ENCODE measurements around the gene OOSP3. TPM values are rescaled to one million over a fixed set of nuclear protein-coding genes. Genes with fewer than 3 reads are reported as not detected.

The OOSP3 gene
- total and polyA plus RNA-seq, 12 donors = not detected

DNA sequence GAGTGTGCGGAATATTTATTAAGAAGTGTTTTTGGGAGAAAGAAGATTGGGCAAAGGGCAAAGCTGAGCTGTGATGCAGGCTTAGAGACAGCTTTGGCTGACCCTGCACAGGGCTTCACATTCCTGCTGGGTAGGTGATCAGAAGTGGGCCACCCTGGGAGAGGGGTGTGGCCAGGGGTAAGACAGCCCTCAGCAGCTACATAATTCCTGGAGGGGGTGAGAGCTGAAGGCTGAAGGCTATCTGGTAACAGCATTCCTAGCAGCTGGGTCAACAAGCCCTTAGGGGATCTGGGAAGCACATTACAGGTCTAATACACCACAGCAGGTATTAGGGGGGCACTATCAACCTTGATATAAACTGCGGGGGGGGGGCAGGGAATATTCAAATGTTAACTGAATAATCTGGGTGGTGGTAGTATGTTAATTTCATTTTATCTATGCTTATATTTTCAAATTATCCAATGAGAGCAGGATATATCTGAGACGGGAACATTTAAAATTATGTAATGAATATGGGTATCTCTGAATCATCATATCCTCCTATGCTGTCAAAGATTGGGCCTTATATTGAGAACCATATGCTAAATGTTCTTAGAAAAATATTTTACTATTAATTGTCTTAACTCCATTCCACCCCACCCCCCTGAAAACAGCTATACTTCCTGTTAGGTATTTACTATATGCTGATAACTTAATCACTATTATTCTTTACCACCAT is 65.6 kb downstream of the OOSP3 start:
- intact Hi-C loops (cut with DNase I) = no loop called here
- no peak overlapping the region for H3K4me3 ChIP-seq
- WGBS, 4 donors = 73 to 80% (median 76%) methylated on average over 3 of the region's 3 CpGs
- H3K27me3 ChIP-seq = peaks cover 3% of the 10 kb centered on the region
- TF ChIP-seq, protein P1, sequence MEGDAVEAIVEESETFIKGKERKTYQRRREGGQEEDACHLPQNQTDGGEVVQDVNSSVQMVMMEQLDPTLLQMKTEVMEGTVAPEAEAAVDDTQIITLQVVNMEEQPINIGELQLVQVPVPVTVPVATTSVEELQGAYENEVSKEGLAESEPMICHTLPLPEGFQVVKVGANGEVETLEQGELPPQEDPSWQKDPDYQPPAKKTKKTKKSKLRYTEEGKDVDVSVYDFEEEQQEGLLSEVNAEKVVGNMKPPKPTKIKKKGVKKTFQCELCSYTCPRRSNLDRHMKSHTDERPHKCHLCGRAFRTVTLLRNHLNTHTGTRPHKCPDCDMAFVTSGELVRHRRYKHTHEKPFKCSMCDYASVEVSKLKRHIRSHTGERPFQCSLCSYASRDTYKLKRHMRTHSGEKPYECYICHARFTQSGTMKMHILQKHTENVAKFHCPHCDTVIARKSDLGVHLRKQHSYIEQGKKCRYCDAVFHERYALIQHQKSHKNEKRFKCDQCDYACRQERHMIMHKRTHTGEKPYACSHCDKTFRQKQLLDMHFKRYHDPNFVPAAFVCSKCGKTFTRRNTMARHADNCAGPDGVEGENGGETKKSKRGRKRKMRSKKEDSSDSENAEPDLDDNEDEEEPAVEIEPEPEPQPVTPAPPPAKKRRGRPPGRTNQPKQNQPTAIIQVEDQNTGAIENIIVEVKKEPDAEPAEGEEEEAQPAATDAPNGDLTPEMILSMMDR (IDR thresholded peaks at IDR 0.05) = no peak
- TF ChIP-seq POLR2A (IDR thresholded peaks at IDR 0.05) = no peak
- no peaks in the 10 kb centered on the region for H3K36me3 ChIP-seq (replicated peaks in 1 of 2)
- H3K27ac ChIP-seq = no peak overlapping the region
- DNase-seq = no peak
- no peaks in the 10 kb centered on the region for H3K9me3 ChIP-seq (replicated peaks in 1 of 3)
- no peaks in the 10 kb centered on the region for H3K4me1 ChIP-seq (replicated peaks in 1 of 2)

DNA sequence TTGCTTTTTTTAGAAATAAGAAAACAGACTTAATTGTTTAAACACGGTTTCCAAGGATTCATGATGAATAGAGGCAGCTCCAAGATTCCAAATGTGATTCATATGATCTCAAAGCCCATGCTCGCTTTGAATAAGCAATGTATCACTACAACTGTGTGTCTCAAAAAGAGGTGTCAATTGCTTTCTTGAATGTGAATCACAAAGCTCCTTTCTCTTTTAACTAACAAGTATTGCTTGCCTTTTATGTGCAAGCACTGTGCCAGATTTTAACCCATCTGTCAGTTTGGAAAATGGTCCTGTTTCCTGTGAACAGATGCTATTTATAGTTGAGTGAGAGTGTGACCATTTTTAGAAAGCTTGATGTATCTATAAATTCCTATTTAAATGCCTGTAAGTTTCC is 66.1 kb downstream of the OOSP3 start:
- TF ChIP-seq, protein P1 (IDR thresholded peaks at IDR 0.05) = no peak
- no peak for TF ChIP-seq POLR2A (IDR thresholded peaks at IDR 0.05)
- DNase-seq = no peak
- Histone ChIP-seq H3K27ac (no peak overlapping the region), H3K27me3 (peaks cover 3% of the 10 kb centered on the region), H3K4me3 (no peak overlapping the region), H3K9me3 (replicated peaks in 1 of 3) (no peaks in the 10 kb centered on the region), H3K4me1 (replicated peaks in 1 of 2) (no peaks in the 10 kb centered on the region), H3K36me3 (replicated peaks in 1 of 2) (no peaks in the 10 kb centered on the region)
- intact Hi-C loops (cut with DNase I) = no loop called here
- WGBS, 4 donors = 38 to 59% (median 56%) methylated on average over 2 of the region's 2 CpGs

Other genes starting within 250 kb of the OOSP3 start
- 10 to 100 TPM; 10.3 to 41.7 (median 20.8) TPM for gene PATL1, start 209.7 kb upstream of the OOSP3 start, total RNA-seq
- 10 to 100 TPM; 10.3 to 55.9 (median 11.3) TPM for gene PATL1, start 209.7 kb upstream of the OOSP3 start, polyA plus RNA-seq
- gene OR10V1, start 164.9 kb upstream of the OOSP3 start, total RNA-seq = not detected
- gene OR10V1, start 164.9 kb upstream of the OOSP3 start, polyA plus RNA-seq = not detected
- gene STX3, start 123.4 kb upstream of the OOSP3 start, total RNA-seq = 10 to 100 TPM; 18.4 to 63.2 (median 43.2) TPM
- 10 to 100 TPM; 12.3 to 26.3 (median 24.7) TPM for gene STX3, start 123.4 kb upstream of the OOSP3 start, polyA plus RNA-seq
- 100 to 1,000 TPM in 1 of 9 donors, 10 to 100 TPM in 8; 47.5 to 101 (median 73.8) TPM for gene MRPL16, start 68.0 kb upstream of the OOSP3 start, total RNA-seq
- 100 to 1,000 TPM in 2 of 3 donors, 10 to 100 TPM in 1; 61.5 to 143 (median 107) TPM for gene MRPL16, start 68.0 kb upstream of the OOSP3 start, polyA plus RNA-seq
- gene CBLIF, start 33.3 kb upstream of the OOSP3 start, total RNA-seq = under 1 TPM in 1 of 9 donors, not detected in 8; 0.06 TPM
- gene CBLIF, start 33.3 kb upstream of the OOSP3 start, polyA plus RNA-seq = not detected
- gene TCN1, start 12.3 kb upstream of the OOSP3 start, total RNA-seq = under 1 TPM in 2 of 9 donors, not detected in 7; 0.32 to 0.78 TPM
- not detected for gene TCN1, start 12.3 kb upstream of the OOSP3 start, polyA plus RNA-seq
- gene OOSP1, start 59.6 kb downstream of the OOSP3 start, total RNA-seq = not detected
- not detected for gene OOSP1, start 59.6 kb downstream of the OOSP3 start, polyA plus RNA-seq
- gene OOSP4A, start 85.3 kb downstream of the OOSP3 start, total RNA-seq = not detected
- not detected for gene OOSP4A, start 85.3 kb downstream of the OOSP3 start, polyA plus RNA-seq
- not detected for gene OOSP4B, start 138.4 kb downstream of the OOSP3 start, total RNA-seq
- gene OOSP4B, start 138.4 kb downstream of the OOSP3 start, polyA plus RNA-seq = not detected
- gene OOSP2, start 161.6 kb downstream of the OOSP3 start, total RNA-seq = not detected
- gene OOSP2, start 161.6 kb downstream of the OOSP3 start, polyA plus RNA-seq = not detected
- under 1 TPM in 1 of 9 donors, not detected in 8; 0.22 TPM for gene MS4A3, start 177.9 kb downstream of the OOSP3 start, total RNA-seq
- not detected for gene MS4A3, start 177.9 kb downstream of the OOSP3 start, polyA plus RNA-seq
- under 1 TPM in 3 of 9 donors, not detected in 6; 0.06 to 0.11 (median 0.06) TPM for gene MS4A2, start 209.9 kb downstream of the OOSP3 start, total RNA-seq
- under 1 TPM in 2 of 3 donors, not detected in 1; 0.03 to 0.16 TPM for gene MS4A2, start 209.9 kb downstream of the OOSP3 start, polyA plus RNA-seq